Measurements from ENCODE around the gene DUSP28. TPM values are rescaled to one million over a fixed set of nuclear protein-coding genes. Genes with fewer than 3 reads are reported as not detected.
"Not testable (repeated sequence)": the region's sequence is repeated elsewhere in the genome, so short reads cannot be mapped to it uniquely, and the experiment has no call there.

Gene DUSP28
- total RNA-seq, 1 experiment from 2014 or later = 10.9 TPM

- Histone ChIP-seq H3K9me3 (ENCODE audit: insufficient read depth, low read depth) (no peaks in the 10 kb centered on the region), H3K27ac (peak overlapping the region; percentile 95; the same call in 1 of the 2 replicates), H2AFZ (no peak overlapping the region), H3K79me2 (ENCODE audit: low read depth) (peaks cover 79% of the 10 kb centered on the region), H3K4me1 (replicated peaks; ENCODE audit: insufficient read depth) (peaks cover 41% of the 10 kb centered on the region), H3K36me3 (ENCODE audit: low read depth) (peaks cover 19% of the 10 kb centered on the region), H3K4me2 (peak overlapping the region; percentile 90), H3K4me3 (peak overlapping the region; percentile 75), H3F3A (ENCODE audit: insufficient read depth, low read depth) (peaks cover 28% of the 10 kb centered on the region), H3K27me3 (ENCODE audit: insufficient read depth, low read depth) (no peaks in the 10 kb centered on the region), H4K20me1 (ENCODE audit: insufficient read depth) (peaks cover 45% of the 10 kb centered on the region), H3K9me2 (ENCODE audit: insufficient read depth) (no peaks in the 10 kb centered on the region)
- CTCF ChIA-PET = interaction anchor here (2.4 kb wide), 1 partner anchor 45 kb away, joined by 10 read pairs; no protein-coding TSS in a partner anchor
- TSS peak; percentile 61 for BruUV-seq (replicated peaks)
- no peak for TF ChIP-seq EZH2 (IDR thresholded peaks at IDR 0.05; ENCODE audit: low read depth)
- TF ChIP-seq CTCF (conservative IDR thresholded peaks at IDR 0.05) = no peak
- intact Hi-C loops (cut with micrococcal nuclease; ENCODE audit: unreplicated experiment) = no loop called here
- DNase-seq = no peak
- POLR2A ChIA-PET (ENCODE audit: unreplicated experiment) = interaction anchor here (0.6 kb wide), 1 partner anchor 402 kb away, joined by 3 read pairs; no protein-coding TSS in a partner anchor
Observed at GRCh38 chr2:240559286-240559685, 871 bp upstream of the DUSP28 start.

- Histone ChIP-seq H3K27me3 (ENCODE audit: insufficient read depth, low read depth) (no peaks in the 10 kb centered on the region), H3K4me1 (replicated peaks; ENCODE audit: insufficient read depth) (peaks cover 55% of the 10 kb centered on the region), H3K79me2 (ENCODE audit: low read depth) (peaks cover 74% of the 10 kb centered on the region), H3K27ac (peak overlapping the region; percentile 95), H3K9me2 (ENCODE audit: insufficient read depth) (no peaks in the 10 kb centered on the region), H2AFZ (peak overlapping the region; percentile 73; the same call in 1 of the 2 replicates), H3F3A (ENCODE audit: insufficient read depth, low read depth) (peaks cover 41% of the 10 kb centered on the region), H3K4me3 (peak overlapping the region; percentile 75), H3K4me2 (peak overlapping the region; percentile 90), H3K36me3 (ENCODE audit: low read depth) (peaks cover 18% of the 10 kb centered on the region), H4K20me1 (ENCODE audit: insufficient read depth) (peaks cover 30% of the 10 kb centered on the region), H3K9me3 (ENCODE audit: insufficient read depth, low read depth) (no peaks in the 10 kb centered on the region)
- intact Hi-C loops (cut with micrococcal nuclease; ENCODE audit: unreplicated experiment) = loop anchor here (1.0 to 10.0 kb wide), 6 partner anchors 19 to 496 kb away; partner anchors contain the start of gene CAPN10
- CTCF ChIA-PET = interaction anchor here (0.9 to 2.4 kb wide), 3 partner anchors 9 to 47 kb away, joined by 5 to 10 read pairs (median 9); partner anchors contain the start of gene CAPN10
- no TSS peak for BruUV-seq (replicated peaks)
- TF ChIP-seq EZH2 (IDR thresholded peaks at IDR 0.05; ENCODE audit: low read depth) (no peak), CTCF (conservative IDR thresholded peaks at IDR 0.05) (no peak)
- DNase-seq = peak; percentile 94 to 100
- POLR2A ChIA-PET (ENCODE audit: unreplicated experiment) = interaction anchor here (0.6 to 1.5 kb wide), 7 partner anchors 19 to 1126 kb away, joined by 3 to 17 read pairs (median 5); partner anchors contain the start of genes CAPN10 and DTYMK
Observed at GRCh38 chr2:240560480-240561324, 545 bp downstream of the DUSP28 start.

GRCh38 chr2:240561325-240561971 lies 1.3 kb downstream of the DUSP28 start:
- Histone ChIP-seq H3K4me2 (peak overlapping the region; percentile 89), H3K79me2 (ENCODE audit: low read depth) (peaks cover 67% of the 10 kb centered on the region), H4K20me1 (ENCODE audit: insufficient read depth) (peaks cover 24% of the 10 kb centered on the region), H3F3A (ENCODE audit: insufficient read depth, low read depth) (peaks cover 46% of the 10 kb centered on the region), H3K36me3 (ENCODE audit: low read depth) (peaks cover 18% of the 10 kb centered on the region), H3K9me3 (ENCODE audit: insufficient read depth, low read depth) (no peaks in the 10 kb centered on the region), H3K9me2 (ENCODE audit: insufficient read depth) (no peaks in the 10 kb centered on the region), H3K4me1 (replicated peaks; ENCODE audit: insufficient read depth) (peaks cover 60% of the 10 kb centered on the region), H3K27me3 (ENCODE audit: insufficient read depth, low read depth) (no peaks in the 10 kb centered on the region), H3K27ac (peak overlapping the region; percentile 95), H2AFZ (0 out of 2 replicates have a peak overlapping the region, but pooled peaks have one; percentile 5), H3K4me3 (peak overlapping the region; percentile 75)
- ChIA-PET POLR2A (ENCODE audit: unreplicated experiment) (interaction anchor here (0.6 to 1.5 kb wide), 6 partner anchors 18 to 1125 kb away, joined by 3 to 17 read pairs (median 6); partner anchors contain the start of genes CAPN10 and DTYMK), CTCF (interaction anchor here (0.9 to 2.4 kb wide), 3 partner anchors 8 to 47 kb away, joined by 5 to 10 read pairs (median 9); partner anchors contain the start of gene CAPN10)
- intact Hi-C loops (cut with micrococcal nuclease; ENCODE audit: unreplicated experiment) = loop anchor here (1.0 to 10.0 kb wide), 6 partner anchors 18 to 497 kb away; partner anchors contain the start of gene CAPN10
- TF ChIP-seq CTCF (conservative IDR thresholded peaks at IDR 0.05) (peak; percentile 35), EZH2 (IDR thresholded peaks at IDR 0.05; ENCODE audit: low read depth) (no peak)
- DNase-seq = peak; percentile 48 to 96
- BruUV-seq (replicated peaks) = TSS peak; percentile 57

DNA sequence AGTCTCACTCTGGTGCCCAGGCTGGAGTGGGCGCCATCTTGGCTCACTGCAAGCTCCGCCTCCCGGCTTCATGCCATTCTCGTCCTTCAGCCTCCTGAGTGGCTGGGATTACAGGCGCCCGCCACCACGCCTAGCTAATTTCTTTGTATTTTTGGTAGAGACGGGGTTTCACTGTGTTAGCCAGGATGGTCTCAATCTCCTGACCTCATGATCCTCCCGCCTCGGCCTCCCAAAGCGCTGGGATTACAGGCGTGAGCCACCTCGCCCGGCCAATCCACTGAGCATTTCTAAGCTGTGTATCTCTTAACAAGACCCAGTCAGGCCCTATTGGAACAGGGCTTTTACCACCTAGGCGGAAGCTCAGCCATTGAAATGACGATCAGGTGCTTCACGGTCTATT lies 3.1 kb downstream of the DUSP28 start:
- DNase-seq; H3K4me3 ChIP-seq; H2AFZ ChIP-seq; H3K9me2 ChIP-seq (ENCODE audit: insufficient read depth); BruUV-seq (replicated peaks); POLR2A ChIA-PET (ENCODE audit: unreplicated experiment); CTCF ChIA-PET; H3K27me3 ChIP-seq (ENCODE audit: insufficient read depth, low read depth); H3K9me3 ChIP-seq (ENCODE audit: insufficient read depth, low read depth): not testable (repeated sequence)
- intact Hi-C loops (cut with micrococcal nuclease; ENCODE audit: unreplicated experiment) = loop anchor here (10.0 kb wide), 2 partner anchors 408 to 498 kb away; no protein-coding TSS in a partner anchor
- Histone ChIP-seq H3K27ac (peak overlapping the region; percentile 95; the same call in 1 of the 2 replicates), H3K36me3 (ENCODE audit: low read depth) (peaks cover 18% of the 10 kb centered on the region), H3K79me2 (ENCODE audit: low read depth) (peaks cover 55% of the 10 kb centered on the region), H3F3A (ENCODE audit: insufficient read depth, low read depth) (peaks cover 46% of the 10 kb centered on the region), H4K20me1 (ENCODE audit: insufficient read depth) (peaks cover 15% of the 10 kb centered on the region), H3K4me1 (replicated peaks; ENCODE audit: insufficient read depth) (peaks cover 73% of the 10 kb centered on the region), H3K4me2 (peak overlapping the region; percentile 99)
